ENCODE results near the gene CRP.
"Not testable (repeated sequence)": the region's sequence is repeated elsewhere in the genome, so short reads cannot be mapped to it uniquely, and the experiment has no call there.

The CRP gene, protein sequence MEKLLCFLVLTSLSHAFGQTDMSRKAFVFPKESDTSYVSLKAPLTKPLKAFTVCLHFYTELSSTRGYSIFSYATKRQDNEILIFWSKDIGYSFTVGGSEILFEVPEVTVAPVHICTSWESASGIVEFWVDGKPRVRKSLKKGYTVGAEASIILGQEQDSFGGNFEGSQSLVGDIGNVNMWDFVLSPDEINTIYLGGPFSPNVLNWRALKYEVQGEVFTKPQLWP

DNA sequence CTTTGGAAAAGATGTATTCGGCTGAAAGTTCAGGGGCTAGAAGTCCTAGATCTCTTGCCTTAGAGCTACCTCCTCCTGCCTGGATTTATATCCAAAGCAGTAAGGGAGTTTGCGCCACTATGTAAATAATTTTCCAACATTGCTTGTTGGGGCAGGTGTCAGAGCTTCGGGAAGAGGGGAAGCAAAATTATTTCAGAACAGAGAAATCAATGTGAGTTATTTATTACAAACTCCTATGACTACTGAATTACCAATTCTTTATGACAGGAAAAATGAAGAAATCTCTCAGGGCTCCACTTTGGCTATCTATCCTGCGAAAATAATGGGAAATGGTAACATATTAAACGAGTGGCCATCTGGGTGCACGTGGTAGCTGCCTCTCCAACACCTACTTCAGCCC is at the start of gene CRP:
Gene CRP, minus strand, starts transcription at position 61 of the 400 bp plus-strand sequence. CDS start 104 bp downstream, outside the sequence.
- no peak for DNase-seq (ENCODE audit: low read depth)

DNA sequence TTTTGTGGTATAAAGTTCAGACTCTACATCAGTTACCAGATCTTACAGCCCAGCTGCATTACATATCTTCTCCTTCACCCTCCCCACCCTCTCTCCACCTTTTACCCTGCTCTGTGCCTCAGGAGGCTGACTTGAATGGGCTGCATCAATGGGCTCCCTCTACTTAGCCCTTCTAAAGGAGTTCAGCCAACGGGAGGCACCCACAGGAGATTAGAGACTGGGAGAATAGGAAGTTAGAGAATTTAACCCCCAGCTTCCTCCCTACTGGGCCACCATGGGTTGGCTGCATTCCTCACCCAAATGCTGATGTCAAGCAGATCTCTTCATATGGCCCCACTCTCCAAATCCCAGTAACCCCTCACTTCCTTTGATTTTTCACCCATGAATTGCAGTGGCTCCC is 49.3 kb upstream of the CRP start:
- DNase-seq (ENCODE audit: low read depth) = no peak

DNA sequence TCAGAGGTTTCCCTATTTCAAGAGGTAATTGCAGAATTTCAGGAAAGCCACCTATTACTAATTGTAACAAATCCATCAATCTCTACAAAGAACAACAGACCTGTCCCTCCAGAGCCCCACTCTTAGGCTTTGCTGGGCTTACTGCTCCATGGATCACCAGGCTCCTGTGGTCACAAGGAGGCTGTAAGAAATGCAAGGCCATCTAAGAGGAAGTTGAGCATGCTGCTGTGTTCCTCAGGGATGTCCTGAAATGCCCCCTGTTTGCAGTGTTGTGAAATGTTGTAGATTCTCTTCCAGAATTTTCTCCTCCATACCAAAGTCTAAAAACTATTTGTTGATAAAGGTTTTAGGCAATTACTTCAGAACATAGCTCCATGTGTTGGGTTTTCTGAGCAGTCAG is 42.0 kb upstream of the CRP start:
- DNase-seq (ENCODE audit: low read depth) = no peak

DNA sequence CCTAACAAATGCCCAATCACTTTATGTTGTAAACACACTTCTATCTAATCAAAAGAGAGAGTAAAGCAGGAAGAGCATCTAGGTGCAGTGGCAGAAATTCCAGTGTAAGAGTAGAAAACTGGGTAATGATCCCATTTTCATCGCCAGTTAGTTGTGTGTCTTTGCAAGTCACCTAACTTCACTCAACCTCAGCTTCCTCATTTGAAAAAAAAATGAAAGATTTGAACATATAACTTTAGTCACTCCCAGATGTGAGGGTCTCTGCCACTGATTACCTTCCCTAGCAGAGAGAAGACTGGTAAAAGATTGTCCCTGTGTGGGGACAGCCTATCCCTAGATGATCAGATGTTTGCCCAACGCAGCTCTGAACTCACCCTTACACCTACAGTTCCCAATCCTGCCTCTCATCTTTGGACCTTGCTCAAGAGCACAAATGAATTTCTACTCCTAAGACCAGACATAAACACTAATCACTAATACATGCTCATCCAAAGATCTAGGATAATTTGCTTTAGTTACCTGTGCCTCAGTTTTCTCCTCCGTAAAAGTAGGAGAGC is 41.1 kb upstream of the CRP start:
- DNase-seq (ENCODE audit: low read depth) = no peak

DNA sequence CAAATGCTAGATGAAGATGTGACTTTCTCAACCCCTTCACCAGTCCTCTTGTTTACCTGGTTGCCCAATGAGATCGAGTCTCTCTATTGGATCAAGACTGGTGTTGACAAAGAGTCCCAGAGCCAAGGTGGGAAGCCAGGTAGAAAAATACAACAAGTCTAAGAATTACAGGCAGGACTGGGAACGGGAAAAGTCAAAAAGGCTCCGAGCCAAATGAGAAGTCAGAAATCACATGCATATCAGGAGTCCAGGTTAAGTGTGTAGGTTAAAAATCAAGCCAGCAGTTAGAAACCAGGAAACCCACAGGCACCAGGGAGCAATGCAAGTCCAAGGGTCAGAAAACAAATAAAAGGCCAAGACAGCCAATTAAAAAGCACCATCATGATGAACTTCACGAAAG is 39.0 kb upstream of the CRP start:
- DNase-seq (ENCODE audit: low read depth) = no peak

DNA sequence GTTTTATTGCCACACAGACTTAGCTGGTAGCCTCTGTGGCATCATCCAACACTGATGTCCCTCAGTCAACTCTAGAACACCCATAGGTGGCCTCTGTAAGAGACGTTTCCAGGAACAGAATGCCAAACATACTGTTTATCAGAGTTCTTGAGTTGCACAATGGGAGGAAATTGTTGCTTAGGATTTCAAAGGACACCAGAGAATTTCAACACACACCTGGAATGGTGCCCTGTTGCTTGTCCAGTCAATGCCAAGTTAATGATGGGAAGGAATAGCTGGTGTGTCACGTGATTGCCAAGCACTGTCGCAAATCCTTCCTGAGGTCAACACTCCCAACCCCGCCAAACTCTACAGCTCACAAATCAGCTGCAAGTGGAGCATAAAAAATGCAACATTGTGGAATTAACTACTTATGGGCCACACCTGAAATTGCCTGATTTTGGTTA is 37.8 kb upstream of the CRP start:
- DNase-seq (ENCODE audit: low read depth) = no peak

DNA sequence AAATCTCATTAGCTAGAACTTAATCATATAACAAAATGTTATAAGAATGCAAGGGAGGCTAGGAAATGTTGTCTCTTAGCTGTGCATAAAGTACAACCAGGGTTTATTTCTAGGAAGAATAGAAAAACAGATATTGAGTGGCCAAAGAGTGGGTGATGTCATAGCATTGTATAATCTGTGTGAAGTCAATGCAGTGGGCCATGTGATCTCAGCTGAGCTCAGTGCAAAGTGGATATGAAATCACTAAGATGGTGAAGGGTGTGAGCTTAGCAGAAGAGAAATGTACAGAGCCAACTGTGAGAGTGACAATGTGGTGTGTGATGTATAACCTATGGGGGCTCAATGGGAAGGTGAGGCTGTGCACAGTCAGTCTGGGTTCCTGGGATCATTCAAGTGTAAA is 36.6 kb upstream of the CRP start:
- DNase-seq (ENCODE audit: low read depth) = no peak

DNA sequence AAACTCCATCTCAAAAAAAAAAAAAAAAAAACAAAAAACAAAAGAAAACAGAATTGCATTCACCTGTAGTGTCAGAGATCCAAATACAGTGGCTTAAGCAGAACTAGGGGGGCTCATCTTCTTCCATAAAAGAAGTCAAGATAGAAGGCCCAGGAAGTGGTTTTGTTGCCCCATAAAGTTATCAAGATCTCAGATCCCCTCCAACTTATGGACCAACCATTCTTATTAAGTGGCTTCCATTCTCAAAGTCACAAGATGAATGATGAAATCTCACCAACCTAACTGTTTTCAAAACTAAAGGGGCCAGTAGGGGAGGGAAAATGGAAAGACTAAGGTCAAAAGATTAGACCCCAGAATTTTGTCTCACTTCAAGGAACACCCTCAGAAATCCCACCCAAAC is 36.2 kb upstream of the CRP start:
- DNase-seq (ENCODE audit: low read depth) = no peak

DNA sequence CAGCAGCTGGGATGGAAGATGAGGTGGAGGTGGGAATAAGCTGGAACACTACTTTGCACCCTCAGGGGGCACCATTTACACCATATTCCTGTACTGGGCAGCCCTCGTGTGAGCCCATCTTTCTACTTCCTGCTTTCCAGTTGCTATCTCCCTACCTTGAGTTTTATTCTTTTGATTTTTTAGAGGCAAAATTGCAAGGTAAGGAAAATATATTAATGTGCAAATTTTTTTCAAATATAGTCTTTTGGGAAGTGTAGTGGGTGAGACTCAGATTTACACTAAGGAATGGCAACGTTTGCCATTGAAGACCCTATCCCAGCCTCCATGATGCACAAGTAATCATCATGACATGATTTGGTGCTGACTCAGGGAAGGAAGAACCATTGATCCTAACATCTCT is 35.2 kb upstream of the CRP start:
- DNase-seq (ENCODE audit: low read depth) = no peak

DNA sequence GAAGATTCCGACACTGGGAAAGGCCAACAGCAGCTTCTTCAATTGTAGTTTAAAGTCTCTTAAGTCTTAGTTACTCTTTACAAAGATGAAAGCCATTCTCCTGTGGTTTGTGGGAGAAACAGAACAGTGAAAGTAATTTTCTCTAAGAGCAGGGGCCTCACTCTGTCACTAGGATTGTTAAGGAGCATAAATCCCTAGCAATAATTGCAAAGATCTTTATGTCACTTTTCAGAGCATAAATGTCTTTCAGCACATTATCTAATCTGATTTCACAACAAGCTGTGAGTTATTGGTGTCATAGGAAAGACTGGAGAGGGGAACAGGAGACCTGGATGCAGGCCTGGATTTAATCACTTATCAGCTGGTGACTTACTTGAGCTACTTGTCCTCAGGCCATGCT is 34.0 kb upstream of the CRP start:
- no peak for DNase-seq (ENCODE audit: low read depth)

DNA sequence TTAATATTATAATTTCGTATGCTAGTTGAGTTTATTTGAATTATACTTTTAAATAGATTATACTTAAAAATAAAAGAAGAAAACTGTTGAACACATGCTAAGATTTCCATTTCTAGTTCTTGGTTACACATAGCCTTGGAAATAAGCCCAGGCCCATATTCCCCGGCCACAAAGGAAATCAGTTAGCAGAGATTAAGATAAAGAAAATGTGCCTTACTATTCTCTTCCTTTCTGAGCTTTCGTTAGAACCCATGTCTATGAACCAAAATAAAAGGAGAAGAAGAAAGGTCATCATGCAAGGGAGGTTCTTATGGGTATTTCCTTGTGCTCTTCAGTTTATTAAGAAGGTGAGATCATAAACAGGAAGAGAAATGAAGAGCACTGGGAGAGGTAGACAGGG is 32.3 kb upstream of the CRP start:
- no peak for DNase-seq (ENCODE audit: low read depth)

DNA sequence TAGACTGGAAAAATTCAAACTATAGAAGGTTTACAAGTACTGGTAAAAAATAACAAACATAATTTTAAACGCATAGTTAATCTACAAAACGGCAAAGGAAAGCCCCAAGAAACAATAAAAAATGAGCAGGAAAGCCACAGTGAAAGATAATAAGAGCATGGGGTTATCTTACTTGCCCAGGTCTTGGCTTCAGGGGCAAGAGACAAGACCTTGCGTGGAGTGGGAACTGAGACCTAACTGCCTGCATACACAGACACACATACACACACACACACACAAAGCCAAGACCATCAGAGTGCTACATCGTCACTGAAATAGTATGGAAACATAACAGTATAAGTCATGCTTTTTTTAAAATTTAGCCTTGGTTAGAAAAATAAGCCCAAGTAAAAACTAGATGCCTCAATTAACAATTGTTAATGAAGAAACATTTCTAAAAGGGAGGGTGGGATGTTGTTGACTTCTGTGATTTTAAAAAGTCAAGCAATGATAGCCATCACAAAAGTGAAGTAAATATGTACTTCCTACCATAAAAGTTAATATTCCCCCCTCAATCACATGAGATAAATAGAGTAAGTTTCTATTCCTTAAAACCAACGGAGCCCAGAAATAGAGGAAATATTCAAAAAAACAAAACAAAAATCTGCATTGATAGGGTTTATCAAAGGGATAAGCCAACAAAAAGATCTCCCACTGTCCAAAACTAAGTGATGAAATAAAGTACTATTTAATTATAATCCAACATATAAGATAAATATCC is 29.4 kb upstream of the CRP start:
- no peak for DNase-seq (ENCODE audit: low read depth)

DNA sequence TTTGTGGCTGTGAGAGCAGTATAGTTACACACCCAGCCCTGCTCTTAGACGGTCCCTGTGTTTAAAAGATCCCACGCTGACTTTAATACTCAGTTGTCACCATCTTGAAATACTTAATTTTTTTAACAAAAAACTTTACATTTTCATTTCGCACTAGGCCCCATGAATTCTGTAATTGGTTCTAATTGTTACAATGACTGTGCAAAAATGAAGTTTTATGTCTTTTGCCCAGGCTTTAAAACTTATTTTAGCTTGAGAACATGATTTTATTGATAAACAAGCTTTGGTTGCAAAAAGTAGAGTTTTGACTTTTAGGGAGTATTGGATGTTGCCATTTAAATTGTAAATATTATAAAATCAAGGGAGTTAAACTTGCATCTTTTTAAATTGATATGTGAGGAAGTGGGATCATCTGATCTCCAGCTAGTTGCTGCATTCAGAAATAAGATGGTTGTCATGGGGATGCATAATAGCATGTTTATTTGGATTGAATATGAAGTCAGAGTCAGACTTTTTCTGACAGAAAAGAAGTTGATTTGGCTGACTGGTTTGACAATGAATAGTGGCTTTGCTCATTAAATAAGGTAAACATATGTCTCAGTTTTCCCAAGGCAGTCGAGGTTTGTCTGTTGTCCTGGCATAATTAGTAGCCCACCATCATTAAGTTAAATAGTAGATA is 23.0 kb upstream of the CRP start:
- DNase-seq (ENCODE audit: low read depth) = no peak

DNA sequence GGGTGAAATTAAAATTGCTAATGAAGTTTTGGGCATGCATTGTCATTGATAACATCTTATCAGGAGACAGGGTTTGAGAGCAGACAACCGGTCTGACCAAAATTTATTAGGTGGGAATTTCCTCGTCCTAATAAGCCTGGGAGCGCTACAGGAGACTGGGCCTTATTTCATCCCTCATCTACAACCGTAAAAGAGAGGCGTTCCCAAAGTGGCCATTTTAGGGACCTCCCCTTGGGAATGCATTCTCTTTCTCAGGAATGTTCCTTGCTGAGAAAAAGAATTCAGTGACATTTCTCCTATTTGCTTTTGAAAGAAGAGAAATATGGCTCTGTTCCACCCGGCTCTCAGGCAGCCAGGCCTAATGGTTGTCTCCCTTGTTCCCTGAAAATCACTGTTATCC is 8.8 kb upstream of the CRP start:
- DNase-seq (ENCODE audit: low read depth) = not testable (repeated sequence)

DNA sequence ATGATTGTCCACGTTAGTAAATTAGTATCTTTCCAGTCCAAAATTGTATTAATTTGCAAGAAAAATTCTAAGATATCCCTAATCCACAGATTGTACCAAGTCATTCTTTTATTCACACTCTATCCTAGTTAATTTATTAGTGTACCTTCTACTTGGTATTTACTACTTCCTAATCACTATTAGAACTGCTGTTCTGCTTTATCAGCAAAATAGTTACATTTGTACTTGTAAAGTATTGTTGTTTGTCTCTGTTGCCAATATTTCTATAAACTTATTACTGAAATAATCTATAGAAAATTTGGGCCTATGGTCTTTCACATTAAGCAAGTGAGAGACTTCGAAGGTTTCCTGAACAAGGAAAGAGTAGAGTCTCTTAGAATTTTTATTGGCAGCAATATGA is 5.6 kb upstream of the CRP start:
- DNase-seq (ENCODE audit: low read depth) = no peak

DNA sequence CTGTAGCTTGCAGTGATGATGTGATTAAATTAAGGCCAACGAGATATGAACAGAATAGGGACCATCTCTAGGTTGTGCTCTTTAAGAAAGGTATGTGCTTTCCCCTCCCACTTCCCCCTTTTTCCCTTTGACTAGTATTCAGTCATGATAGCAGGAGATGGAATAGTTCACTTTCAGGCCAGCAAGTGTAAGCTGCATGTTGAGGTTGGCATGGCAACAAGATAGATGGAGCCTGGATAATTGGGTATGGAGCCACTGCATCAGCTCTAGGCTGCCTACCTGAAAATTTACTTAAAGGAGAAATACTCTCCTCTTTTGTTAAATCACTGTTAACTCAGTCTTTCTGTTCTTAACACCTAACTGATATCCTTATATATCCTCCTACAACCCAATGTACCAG is 1.5 kb upstream of the CRP start:
- DNase-seq (ENCODE audit: low read depth) = no peak

DNA sequence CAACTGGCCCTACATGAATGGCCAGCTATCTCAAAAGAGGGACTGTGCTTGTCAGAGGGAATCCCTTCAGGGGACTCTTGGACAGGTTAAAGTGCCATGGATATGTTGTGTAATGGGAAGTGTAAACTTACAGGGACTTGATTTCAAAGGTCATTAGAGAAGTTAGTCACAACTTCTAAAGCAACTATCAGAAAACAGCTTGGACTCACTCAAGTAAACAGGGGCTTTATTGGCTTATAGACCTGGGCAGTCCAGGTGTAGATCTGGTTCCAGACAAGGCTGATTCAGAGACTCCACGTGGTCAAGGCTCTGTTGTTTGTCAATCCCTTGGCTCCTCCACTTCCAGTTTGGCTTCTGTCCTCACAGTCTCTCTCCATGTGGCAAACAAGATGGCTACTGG is 2.3 kb downstream of the CRP start:
- no peak for DNase-seq (ENCODE audit: low read depth)

DNA sequence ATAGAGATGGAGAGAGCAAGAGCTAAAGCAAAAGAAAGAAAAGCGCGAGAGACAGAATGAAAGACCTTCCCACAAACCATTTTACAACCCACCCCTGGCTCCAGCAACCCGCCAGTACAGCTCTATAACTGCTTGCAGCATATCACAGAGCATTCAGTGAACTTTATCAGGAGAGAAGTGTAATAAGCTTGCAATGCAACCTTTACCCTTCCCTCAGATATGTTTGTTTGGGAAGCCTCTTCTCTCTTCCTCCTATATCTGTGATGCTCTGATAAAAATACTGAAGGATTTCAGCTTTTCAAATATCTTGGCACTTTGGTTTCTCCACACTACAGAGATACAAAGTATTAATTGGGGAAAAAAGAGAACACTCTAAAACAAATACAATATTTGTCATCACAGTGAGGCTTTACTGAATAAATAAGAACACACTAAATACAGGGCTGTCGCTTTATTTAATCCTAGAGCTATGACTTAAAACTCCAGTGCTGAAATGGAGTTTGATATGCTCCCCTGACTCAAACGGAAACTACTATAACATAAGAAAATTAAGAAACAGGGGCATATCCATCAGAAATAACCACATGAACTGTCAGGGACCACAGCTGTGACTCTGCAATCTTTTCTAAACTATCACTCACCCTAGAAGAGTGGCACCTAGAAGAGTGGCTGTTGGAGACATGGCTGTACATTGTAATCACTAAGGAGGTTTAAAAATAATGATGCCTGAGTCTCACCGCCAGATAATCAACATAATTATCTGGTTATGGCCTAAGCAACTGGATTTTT is 6.7 kb downstream of the CRP start:
- DNase-seq (ENCODE audit: low read depth) = no peak

DNA sequence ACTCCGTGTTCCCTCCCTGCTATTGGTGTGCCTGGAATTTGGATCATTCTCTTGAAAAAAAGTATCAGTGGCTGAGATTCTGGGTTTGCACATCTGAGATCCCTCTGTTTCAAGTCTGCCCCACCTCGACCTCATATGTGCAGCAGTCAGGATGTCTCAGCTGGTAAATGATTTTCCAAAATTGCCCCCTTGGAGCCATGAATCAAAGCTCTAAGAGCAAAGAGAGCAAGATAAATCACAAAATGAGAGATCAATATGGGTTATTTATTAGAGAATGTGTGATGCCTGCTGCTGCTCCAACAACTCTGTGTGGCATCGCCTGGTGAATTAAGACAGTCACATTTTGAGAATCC is 8.5 kb downstream of the CRP start:
- DNase-seq (ENCODE audit: low read depth) = no peak

DNA sequence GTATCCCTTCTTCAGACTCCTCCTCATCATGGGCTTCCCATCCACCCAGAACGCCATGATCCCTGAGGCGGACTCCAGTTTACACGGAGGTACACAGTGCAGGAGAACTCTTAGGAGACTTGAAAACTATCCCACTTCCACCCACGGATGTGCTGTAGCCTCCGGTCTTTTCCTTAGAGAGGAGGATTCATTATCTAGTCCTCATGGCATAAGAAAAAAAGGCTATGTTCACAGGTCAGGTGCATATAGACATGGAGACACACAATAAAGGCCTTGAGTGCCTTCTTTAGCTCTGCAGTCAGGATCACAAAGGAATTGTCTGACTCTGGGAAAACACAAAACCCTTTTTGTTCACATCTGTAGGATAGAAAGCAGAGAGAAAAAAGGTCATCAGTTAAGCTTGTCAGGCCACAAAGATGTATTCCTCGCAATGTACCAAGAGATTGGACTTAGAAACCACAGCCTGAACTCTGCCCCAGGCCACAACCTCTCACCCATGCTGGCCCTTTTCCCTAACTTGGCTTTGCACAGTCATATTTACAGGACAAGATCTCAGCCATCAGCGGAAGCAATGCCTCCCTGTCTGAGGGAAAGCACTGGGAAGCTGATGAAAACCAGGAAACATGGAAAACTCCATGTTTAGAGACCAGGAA is 9.0 kb downstream of the CRP start:
- DNase-seq (ENCODE audit: low read depth) = no peak

DNA sequence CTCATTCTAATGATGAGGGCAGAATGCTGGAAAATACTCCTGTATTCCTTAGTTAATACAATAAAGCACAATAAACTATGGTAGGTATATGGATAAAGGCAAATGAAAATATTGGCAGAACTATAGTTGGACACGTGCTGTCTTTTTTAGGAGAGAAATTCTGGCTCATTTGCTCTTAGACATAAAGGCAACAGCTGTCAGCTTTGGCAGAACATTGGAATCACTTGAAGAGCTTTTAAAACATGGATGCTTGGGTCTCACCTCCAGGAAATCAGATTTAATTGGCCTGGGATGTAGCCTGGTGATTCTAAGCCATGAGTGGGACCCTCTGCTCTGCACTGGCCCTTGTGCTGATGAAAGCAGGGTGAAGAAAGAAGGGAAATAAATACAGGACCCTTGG is 9.9 kb downstream of the CRP start:
- DNase-seq (ENCODE audit: low read depth) = no peak

DNA sequence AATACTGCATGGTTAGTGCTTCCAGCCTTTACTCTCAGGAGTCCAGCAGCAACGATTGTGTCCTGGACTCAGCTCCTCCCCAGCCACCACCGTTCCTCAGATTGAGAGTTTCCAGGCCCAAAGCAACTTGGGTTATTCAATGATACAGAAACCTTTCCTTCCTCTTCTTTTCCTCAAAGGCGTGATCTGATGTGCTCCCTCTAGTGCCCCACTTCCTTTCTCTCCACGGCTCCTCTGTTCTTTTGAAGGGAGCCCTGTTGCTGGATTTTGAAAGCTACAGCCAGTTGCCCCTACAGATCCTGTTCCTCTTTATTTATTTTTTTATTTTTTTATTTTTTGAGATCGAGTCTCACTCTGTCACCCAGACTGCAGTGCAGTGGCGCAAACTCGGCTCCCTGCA is 14.1 kb downstream of the CRP start:
- no peak for DNase-seq (ENCODE audit: low read depth)
